Epithelial cell of proximal tubule (primary cell): ENCODE measurements around the gene GPR42. TPM values are rescaled to one million over a fixed set of nuclear protein-coding genes. Genes with fewer than 3 reads are reported as not detected.
"Not testable (repeated sequence)": the region's sequence is repeated elsewhere in the genome, so short reads cannot be mapped to it uniquely, and the experiment has no call there.

Source experiments
- DNase-seq: peaks from one replicate; pipeline ENCODE4 v3.0.0-alpha.2; 2011; ENCODE audit warnings: low read depth
- H3K4me3 ChIP-seq: 2 replicates; pipeline ENCODE4 v1.5.1; 2011; ENCODE audit warnings: low read depth, mild to moderate bottlenecking, low read length
- CTCF ChIP-seq: conservative IDR thresholded peaks from 2 replicates; pipeline ENCODE4 v1.5.1; 2012; ENCODE audit warnings: low read depth, mild to moderate bottlenecking, low read length
- total RNA-seq: library from RNA; depleted of rRNA; stranded (reverse); fragments of >200 nt; gene quantifications from 2 replicates; pipeline ENCODE4 v1.2.3, GENCODE V29; 2015

The GPR42 gene
- total RNA-seq, 1 donor from 2014 or later: not detected

DNA sequence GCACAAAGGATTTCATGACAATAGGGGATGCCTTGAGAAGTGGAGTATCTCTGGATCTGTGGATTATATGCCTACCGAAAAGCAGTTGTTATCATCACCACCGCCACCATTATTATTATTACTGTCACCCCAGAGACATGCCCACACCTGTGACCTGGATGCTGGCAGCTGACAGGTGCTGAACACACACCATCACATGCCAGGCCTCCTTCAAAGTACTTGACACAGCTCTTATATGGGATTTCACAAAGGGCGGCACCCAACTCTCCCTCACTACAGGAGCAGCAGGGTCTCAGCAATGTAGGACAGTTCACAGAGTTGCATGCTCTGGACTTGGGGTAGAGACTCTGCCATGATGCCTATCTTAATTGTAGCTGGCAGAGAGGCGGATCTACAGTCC, 5.6 kb upstream of the GPR42 start:
- no peak for TF ChIP-seq CTCF
- no peak for DNase-seq
- H3K4me3 ChIP-seq: no peak overlapping the region

DNA sequence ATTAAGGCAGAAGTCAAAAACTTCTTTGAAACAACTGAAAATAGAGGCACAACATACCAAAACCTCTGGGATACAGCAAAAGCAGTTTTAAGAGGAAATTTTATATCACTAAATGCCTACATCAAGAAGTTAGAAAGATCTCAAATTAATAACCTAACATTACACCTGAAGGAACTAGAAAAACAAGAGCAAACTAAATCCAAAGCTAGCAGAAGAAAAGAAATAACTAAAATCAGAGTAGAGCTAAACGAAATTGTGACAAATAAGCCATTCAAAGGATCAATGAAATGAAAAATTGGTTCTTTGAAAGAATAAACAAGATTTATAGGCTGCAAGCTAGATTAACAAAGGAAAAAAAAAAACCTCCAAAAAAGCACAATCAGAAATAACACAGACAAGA, 2.5 kb upstream of the GPR42 start:
- DNase-seq: no peak
- no peak for TF ChIP-seq CTCF
- no peak overlapping the region for H3K4me3 ChIP-seq

DNA sequence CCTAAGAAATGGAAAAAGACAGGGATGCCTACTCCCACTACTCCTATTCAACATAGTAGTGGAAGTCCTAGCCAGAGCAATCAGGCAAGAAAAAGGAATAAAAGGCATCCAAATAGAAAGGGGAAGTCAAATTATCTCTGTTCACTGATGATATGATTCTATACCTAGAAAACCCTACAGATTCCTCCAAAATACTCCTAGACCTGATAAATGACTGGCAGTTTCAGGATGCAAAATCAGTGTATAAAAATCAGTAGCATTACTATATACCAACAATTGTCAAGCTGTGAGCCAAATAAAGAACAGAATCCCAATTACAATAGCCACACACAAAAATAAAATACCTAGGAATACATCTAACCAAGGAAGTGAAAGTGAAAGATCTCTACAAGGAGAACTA, 1.3 kb upstream of the GPR42 start:
- TF ChIP-seq CTCF: no peak
- no peak overlapping the region for H3K4me3 ChIP-seq
- DNase-seq: no peak

DNA sequence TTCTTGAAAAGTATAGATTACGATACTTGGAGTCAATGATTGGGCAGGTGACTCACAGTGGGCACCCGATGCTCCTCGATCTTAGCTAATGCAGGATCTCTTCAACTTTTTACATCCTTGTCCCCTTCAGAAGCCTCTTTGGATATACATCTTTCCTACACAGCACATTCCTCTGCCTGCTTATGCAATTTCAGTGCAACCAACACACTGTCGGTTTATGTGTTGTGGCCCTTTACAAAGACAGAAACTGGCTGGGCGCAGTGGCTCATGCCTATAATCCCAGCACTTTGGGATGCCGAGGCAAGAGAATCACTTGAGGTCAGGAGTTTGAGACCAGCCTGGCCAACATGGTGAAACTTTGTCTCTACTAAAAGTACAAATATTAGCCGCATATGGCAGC, 2.6 kb downstream of the GPR42 start:
- no peak overlapping the region for H3K4me3 ChIP-seq
- DNase-seq: no peak
- TF ChIP-seq CTCF: no peak

DNA sequence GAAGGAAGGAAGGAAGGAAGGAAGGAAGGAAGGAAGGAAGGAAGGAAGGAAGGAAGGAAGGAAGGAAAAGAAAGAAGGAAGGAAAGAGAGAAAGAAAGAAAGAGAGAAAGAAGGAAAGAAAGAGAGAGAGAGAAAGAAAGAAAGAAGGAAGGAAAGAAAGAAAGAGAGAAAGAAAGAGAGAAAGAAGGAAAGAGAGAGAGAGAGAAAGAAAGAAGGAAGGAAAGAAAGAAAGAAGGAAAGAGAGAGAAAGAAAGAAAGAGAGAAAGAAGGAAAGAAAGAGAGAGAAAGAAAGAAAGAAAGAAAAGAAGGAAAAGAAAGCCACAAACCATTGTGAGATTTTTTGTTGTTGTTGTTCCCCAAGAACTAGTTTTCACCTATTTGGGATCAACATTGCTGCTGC, 3.2 kb downstream of the GPR42 start:
- H3K4me3 ChIP-seq, DNase-seq: not testable (repeated sequence)

DNA sequence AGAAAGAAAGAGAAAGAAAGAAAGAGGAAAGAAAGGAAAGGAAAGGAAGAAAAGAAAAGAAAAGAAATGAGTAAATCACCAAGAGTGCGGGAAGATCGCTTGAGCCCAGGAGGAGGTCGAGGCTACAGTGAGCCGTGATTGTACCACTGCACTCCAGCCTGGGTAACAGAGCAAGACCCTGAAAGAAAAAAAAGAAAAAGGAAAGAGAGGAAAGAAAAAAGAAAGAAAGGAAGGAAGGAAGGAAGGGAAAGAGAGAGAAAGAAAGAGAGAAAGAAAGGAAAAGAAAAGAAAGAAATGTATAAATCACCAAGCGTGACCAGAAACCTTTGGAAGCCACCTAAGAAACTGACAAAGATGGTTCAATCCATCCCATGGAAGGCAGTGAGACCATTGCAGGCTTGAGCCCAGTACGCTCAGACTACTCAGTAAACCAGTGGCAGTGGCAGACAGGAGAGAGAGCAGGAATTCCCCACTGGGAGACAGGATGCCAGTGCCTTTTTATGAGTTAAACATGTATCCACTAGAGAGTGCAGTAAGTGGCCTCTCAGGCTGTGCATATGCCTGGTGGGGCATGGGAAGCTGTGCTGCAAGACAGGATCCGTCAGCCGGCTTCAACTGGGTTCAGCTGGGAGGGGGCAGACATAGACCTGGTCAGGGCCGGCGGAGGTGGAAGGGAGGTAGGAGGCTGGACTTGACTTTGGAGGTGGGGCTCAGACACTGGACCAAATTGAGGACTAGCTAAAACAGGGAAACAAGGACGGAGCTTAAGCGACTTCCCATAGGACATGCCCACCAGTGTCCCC, 4.8 kb downstream of the GPR42 start:
- DNase-seq: no peak
- H3K4me3 ChIP-seq: no peak overlapping the region
- no peak for TF ChIP-seq CTCF

DNA sequence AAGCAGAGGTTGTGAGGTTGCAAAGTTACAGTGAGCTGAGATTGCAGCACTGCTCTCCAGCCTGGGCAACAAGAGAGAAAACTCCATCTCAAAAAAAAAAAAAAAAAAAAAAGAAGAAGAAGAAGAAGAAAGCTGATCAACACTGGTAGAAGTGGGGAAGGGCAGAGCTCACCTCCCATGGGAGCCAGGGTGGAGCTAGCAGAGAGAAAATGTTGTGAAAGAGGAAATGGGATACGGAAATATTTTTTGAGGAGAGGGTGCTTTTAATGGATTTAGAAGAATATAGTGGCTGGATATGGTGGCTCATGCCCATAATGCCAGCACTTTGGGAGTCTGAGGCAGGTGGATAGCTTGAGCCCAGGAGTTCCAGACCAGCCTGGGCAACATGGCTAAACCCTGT, 6.8 kb downstream of the GPR42 start:
- DNase-seq: no peak
- H3K4me3 ChIP-seq: no peak overlapping the region
- no peak for TF ChIP-seq CTCF
